GM19463 (cell line): ENCODE results near the gene PMS1.
"Not testable (repeated sequence)": the region's sequence is repeated elsewhere in the genome, so short reads cannot be mapped to it uniquely, and the experiment has no call there.

ENCODE experiments used
- ATAC-seq: cut with Tn5 transposase; IDR thresholded peaks from one replicate; pipeline ENCODE4 v1.9.1; 2021; ENCODE audit warnings: mild to moderate bottlenecking, moderate library complexity; ENCODE audit not compliant: unreplicated experiment

PMS1 gene

GRCh38 chr2:189783927-189784867 lies at the start of gene PMS1, which contains the start of gene ORMDL1:
Gene PMS1, plus strand, starts transcription at chr2:189784450. Its CDS starts 7,360 bp downstream, at chr2:189791810.
Gene ORMDL1, minus strand, starts transcription at chr2:189784339. Its CDS starts 1,744 bp downstream, at chr2:189782595.
- ATAC-seq, result peak; percentile 90

GRCh38 chr2:189751080-189751658 lies 33.1 kb upstream of the PMS1 start:
- ATAC-seq, result peak; percentile 57

GRCh38 chr2:189756311-189756952 lies 27.8 kb upstream of the PMS1 start:
- ATAC-seq, result no peak

- ATAC-seq, result not testable (repeated sequence)
Measured at GRCh38 chr2:189760154-189760553, 24.1 kb upstream of the PMS1 start.

- no peak for ATAC-seq
Measured at GRCh38 chr2:189762229-189762550, 22.1 kb upstream of the PMS1 start.

GRCh38 chr2:189762551-189763298 lies 21.5 kb upstream of the PMS1 start, which contains the start of gene OSGEPL1:
Gene OSGEPL1, minus strand, starts transcription at chr2:189762792. Its CDS starts 1,152 bp downstream, at chr2:189761640.
- peak; percentile 97 for ATAC-seq

- ATAC-seq, result no peak
Measured at GRCh38 chr2:189763908-189764661, 20.2 kb upstream of the PMS1 start.

- ATAC-seq, result no peak
Measured at GRCh38 chr2:189770590-189771322, 13.5 kb upstream of the PMS1 start.

GRCh38 chr2:189772212-189772611 lies 12.0 kb upstream of the PMS1 start:
- ATAC-seq, result no peak

GRCh38 chr2:189782221-189782671 lies 2.0 kb upstream of the PMS1 start:
- ATAC-seq, result no peak

GRCh38 chr2:189783451-189783926 lies 761 bp upstream of the PMS1 start:
- no peak for ATAC-seq

GRCh38 chr2:189791338-189792042 lies 7.2 kb downstream of the PMS1 start:
- ATAC-seq, result no peak

GRCh38 chr2:189794310-189794709 lies 10.1 kb downstream of the PMS1 start:
- ATAC-seq, result no peak

GRCh38 chr2:189797902-189798301 lies 13.7 kb downstream of the PMS1 start:
- ATAC-seq, result no peak

GRCh38 chr2:189798312-189799029 lies 14.2 kb downstream of the PMS1 start:
- ATAC-seq, result peak; percentile 79

GRCh38 chr2:189799030-189799331 lies 14.7 kb downstream of the PMS1 start:
- ATAC-seq, result no peak

GRCh38 chr2:189799531-189799930 lies 15.3 kb downstream of the PMS1 start:
- no peak for ATAC-seq

GRCh38 chr2:189802396-189802912 lies 18.2 kb downstream of the PMS1 start:
- no peak for ATAC-seq
